Hepatic stellate cell (primary cell): ENCODE data around the gene NXT1.
A peak's percentile ranks its signal among the peaks of the same experiment; 100 is the strongest.
"Not testable (repeated sequence)": the region's sequence is repeated elsewhere in the genome, so short reads cannot be mapped to it uniquely, and the experiment has no call there.

Experiments used
- DNase-seq: peaks from one replicate; pipeline ENCODE4 v3.0.0; 2011; ENCODE audit warnings: low spot score

NXT1 gene

DNA sequence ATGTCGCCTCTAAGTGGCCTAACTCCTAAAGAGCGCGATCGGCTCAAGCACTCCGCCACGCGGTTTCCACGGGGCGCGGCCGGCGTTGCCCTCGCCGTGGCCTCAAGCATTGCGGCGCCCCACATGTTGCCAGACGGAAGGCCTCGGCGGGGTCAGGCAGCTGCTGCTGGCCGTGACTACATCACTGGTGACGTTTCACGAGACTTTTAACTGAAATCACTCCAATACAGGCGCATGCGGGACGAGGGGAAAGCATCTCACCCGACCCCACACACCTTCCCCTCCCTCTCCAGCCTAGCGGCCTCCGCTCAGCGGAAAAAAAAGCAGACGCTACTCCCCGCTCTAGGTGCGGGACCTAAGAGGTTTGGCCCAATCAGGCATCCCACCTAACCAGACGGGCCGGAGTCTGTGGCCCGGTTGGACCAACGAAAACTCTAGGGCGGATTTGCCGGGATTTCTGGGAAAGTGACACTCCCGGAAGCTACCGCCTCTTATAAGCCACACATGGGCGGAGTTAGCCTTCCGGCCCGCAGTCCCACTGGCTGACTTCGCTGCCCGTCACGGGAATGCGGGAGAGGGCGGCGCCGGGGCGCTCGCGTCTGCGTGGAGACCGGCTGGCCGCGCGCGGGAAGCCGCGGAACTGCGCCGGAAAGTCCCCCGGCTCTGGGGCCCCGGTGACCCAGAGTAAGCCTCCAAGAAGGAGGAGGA lies at the start of gene NXT1:
Gene NXT1 (plus strand): TSS at position 596 of the 708 bp plus-strand sequence. CDS start 3,251 bp downstream, outside the sequence.
- peak; percentile 93 for DNase-seq

DNA sequence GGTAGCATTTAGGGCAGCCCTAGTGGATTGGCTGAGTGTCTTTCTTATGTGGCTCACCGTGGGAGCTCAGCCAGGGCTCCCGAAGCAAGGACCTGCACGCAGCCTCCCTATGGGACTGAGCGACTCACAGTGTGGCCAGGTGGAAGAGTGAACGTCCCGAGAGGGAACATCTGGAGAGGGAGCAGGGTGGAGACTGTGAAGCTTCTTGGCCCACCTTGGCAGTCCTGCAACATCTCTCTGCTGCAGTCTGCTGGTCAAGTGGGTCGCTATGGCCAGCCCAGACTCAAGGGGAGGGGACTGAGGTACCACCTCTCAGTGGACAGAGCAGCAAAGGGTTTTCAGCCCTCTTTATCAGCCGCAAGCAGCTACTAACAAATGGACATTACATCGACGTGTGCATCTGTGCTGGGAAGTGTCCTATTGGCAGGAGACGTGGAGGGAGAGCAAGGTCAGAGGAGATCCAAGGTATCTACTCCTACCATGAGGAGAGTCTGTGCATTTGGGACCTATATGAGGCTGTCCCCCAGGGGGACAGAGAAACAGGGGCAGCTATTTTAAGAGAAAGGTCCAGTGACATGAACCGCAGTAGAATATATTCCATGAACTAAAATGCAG lies 49.0 kb upstream of the NXT1 start:
- no peak for DNase-seq

DNA sequence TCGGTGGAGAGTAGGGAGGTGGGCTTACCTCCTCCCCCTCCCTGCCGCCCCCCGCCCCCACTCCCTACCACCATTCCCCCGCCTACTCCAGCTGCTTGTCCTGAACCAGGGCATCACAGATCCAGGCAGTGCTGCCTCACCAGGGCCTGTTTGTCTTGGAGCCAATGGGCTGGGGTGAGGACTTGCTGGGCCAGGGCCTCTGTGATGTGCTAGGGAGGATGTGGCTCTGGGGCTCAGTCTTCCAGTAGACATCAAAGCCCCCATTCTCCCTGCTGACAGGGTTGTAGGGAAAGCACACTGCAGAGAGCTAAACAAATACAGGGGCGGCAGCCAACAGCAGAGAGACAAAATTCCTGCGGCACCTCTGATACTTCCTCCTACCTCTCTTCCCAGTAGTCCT lies 48.2 kb upstream of the NXT1 start:
- DNase-seq: no peak

DNA sequence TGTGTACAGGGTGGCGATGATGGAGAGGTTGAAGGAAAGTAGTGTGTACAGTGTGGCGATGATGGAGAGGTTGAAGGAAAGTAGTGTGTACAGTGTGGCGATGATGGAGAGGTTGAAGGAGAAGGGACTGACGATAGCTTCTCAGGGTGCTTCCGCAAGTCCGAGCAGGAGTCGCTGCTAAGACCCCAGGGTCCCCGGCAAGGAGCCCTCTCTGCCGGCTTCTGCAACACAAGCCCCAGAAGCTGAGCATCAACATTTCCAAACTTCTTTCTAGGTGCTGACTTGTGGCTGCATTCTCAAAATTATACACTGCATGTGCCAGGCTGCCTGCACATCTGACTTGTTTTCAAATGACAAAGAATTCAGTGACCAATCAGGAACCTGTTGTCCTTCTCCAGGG lies 47.8 kb upstream of the NXT1 start:
- DNase-seq: no peak

GRCh38 chr20:23303325-23304102 lies 47.1 kb upstream of the NXT1 start:
- DNase-seq: no peak

DNA sequence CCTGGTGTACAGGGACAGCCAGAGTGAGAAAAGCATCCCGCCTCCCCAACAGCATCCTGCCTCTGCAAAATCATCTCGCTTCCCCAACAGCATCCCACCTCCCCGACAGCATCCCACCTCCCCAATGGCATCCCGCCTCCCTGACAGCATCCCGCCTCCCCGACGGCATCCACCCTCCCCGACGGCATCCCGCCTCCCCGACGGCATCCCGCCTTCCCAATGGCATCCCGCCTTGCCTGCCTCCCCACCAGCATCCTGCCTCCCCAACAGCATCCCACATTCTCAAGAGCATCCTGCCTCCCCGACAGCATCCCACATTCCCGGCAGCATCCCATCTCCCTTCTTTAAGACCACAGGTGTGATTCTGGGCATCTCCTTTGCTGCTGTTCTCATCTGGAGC lies 46.0 kb upstream of the NXT1 start:
- DNase-seq: no peak

DNA sequence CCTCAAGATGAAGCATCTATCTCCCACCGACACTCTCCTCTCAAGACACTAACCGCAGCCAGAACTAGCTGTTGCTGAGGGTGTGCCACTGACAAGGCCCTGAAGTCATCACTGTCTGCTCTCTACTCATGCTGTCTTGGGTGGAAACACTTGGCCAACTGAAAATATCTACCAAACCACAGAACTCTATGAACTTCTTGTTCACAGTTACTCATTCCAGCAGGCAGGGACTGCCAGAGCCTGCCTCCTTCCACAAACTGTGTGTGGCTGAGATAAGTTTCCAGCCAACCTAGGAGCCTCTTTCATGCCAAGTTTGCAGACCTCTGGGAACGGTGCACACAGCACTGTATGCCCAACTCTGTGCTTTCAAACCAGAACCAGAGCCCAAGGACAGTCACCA lies 45.5 kb upstream of the NXT1 start:
- no peak for DNase-seq

GRCh38 chr20:23307393-23307792 lies 43.2 kb upstream of the NXT1 start:
- not testable (repeated sequence) for DNase-seq

GRCh38 chr20:23308024-23308423 lies 42.6 kb upstream of the NXT1 start:
- no peak for DNase-seq

DNA sequence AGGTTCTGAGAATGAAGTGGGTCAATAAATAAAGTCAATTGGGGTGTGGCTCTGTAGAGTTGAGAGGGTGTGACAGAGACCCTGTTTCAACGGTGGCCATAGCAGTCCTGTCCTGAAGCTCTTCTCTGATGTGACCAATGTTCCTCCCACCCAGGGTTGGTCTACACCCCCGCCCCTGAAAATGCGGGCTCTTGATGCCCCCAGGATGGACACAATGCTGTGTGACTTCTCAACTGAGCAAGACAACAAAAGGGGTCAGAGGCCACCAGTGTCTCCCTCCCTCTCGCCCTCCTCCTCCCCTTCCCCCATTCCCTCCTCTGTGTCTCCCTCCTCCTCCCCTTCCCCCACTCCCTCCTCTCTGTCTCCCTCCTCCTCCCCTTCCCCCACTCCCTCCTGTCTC lies 41.7 kb upstream of the NXT1 start:
- no peak for DNase-seq

DNA sequence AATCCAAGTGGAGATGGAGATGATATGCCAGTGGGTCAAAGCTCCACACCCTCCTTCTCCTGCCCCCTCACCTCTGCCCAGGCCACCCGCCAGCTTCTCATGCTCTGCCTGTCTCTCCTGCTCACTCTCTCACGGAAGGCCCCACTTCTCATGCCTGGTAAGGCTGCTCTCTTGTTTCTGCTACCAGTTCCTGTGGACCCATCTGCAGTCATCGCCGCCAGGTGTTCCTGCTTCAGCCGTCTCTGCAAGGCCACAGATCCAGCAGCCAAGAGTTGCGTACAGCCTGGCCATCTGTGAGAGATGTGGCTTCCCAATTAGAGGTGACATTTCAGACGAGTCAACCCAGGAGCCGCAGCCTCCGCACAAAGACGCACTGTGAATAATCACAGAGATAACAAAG lies 40.8 kb upstream of the NXT1 start:
- DNase-seq: no peak

DNA sequence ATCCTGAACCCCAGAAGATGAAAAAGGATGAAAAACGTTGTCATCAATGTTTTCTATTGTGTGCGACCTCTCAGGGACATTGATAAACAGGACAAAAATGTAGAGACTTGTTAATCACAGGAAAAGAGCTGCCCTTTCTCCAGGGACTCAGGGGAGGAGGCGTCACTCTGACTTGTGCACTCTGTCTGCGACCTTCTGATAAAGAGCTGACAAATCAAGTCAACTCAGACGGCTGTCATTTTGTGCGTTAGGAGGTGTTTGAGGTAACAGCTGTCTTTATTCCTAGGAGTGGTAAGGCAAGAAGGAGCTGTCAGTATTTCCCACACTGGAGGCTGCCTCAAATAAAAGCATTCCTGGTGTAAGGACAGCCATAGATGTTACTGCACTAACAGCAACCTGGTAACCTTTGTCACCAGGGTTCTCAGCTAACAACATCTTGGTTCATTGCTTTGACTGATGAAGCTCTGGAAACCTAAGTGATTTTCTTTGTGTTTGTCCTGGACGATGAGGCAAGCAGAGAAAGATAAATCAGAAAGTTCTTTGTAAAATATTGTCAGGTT lies 38.6 kb upstream of the NXT1 start:
- no peak for DNase-seq

DNA sequence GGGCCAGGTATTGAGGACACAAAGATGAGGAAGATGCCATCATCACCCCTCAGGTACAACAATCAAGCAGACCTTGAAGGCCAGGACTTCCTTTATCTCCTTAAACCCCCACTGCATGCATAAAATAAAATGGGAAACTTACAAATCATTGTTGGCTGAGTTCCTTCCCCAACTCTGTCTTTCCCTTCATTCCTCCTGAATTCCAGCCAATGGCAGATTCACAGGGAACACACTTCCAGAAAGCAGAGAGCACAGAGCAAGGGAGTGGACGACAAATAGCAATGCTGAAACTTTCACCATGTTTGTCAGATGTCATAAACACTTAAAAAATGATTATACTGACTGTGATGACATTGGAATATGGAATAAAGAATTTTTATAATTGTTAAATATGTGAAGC lies 37.3 kb upstream of the NXT1 start:
- no peak for DNase-seq

DNA sequence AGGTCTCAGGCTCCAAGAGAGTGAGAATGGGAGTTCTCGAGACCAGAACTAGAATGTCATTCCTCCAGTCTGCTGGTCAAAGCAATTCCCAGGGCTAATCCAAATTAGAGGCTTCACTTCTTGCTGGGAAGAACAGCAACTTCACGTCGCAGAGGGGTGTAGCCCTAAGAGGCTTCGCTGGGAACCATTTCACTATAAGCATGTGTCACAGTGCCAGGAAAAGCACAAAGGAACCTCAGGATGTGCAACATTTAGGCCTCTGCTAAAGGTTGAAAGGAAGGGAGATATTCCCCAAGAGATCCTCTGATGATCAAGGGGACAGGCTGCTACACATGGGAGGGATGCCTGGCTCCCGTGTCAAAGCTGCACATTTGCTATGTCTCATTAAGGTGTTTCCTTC lies 35.9 kb upstream of the NXT1 start:
- DNase-seq: no peak

GRCh38 chr20:23315099-23315498 lies 35.5 kb upstream of the NXT1 start:
- no peak for DNase-seq

DNA sequence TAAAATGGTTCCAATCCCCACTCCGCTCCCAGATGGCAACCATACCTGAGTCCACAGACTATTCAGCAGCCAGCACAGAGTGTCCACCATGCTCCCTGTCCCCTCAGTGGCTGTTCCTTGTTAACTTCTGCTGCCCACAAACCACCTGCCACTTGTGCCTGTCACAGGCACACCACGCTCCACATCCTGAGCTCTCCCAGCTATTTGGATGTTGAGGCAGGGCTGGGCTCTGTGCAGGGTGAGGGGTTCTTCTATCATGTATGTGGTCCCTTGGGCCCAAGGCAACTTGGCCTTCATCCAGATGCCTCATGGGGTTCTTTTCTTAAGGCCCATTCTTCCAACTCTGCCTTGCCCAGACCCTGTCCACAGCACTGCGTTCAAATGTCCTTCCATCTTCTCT lies 34.0 kb upstream of the NXT1 start:
- DNase-seq: no peak

DNA sequence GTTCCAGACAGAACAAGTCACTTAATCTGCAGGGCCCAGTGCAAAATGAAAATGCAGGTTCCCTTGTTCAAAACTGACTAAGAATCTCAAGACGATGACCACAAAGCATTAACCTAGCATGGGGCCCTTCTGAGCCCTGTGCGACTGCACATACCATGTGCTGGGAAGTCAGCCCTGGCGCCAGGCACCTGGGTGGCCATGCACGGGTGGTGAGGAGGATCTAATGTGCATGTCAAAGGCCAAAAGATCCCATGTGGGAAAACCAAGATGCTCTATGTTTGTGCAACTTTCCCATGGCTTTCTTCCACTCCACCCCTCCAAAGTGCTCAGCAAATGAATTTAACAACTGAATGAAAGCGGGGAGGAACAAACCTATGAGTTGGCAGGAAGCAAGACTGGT lies 33.5 kb upstream of the NXT1 start:
- DNase-seq: no peak

GRCh38 chr20:23318347-23318746 lies 32.2 kb upstream of the NXT1 start:
- no peak for DNase-seq

GRCh38 chr20:23320317-23320716 lies 30.3 kb upstream of the NXT1 start:
- DNase-seq: peak; percentile 38

DNA sequence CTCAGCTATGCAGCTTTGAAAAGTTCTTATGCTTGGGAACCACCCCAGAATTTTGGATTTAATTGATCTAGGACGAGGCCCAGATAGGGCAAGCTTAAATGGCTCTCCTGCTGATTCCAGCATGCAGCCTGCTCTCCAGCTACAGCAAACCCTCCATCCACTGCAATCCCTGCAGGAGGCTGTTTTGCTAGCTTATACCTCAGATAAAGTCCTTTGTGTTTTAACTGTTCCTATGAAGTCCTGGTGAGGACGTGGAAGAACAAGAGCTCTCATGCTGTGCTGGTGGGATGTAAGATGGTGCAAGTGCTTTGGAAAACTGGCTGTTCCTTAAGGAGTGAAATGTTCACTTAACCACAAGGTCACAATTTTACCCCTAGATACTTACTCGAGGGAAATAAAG lies 25.5 kb upstream of the NXT1 start:
- no peak for DNase-seq

- no peak for DNase-seq
Measured at GRCh38 chr20:23326774-23327173, 23.8 kb upstream of the NXT1 start.

- DNase-seq: no peak
Measured at GRCh38 chr20:23327617-23328333, 22.8 kb upstream of the NXT1 start.
